HG02943 (cell line): ENCODE results near the gene NCS1.

Experiments used
- ATAC-seq: cut with Tn5 transposase; IDR thresholded peaks from one replicate; pipeline ENCODE4 v1.9.1; 2021; ENCODE audit warnings: mild to moderate bottlenecking, low read depth, moderate library complexity; ENCODE audit not compliant: unreplicated experiment

NCS1 gene

GRCh38 chr9:130209422-130209821 is 37.2 kb downstream of the NCS1 start:
- ATAC-seq = no peak

DNA sequence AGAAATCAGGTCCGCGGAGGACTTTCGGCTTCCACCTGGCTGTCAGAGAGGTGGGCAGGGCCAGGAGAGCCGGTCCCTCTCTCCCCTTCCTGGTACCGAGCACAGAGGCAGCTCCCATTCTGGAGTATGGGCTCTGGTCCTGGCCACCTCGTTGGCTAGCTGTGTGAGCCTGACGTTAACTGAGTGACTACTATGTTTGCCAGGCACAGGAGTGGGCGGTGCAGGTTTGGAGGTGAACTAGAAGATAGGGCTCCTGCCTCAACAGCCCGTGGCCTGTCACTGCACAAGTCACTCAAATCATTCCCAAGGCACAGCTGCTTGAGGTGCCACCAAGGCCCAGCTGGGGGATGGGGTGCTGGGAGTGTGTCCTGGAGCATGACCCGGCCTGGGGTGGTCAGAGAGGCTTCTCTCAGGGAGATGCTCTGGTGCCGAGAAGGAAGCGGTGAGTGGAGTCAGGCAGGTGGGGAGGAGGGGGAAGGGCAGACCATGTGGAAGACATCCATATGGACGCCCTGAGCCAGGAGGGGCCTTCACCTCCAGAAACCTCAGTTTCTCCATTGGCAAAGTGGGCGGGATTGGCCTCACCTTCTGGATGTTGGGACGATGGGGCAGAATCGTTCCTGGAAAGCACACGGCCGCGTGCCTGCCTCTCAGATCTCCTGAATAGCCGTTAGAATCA is 39.5 kb downstream of the NCS1 start:
- ATAC-seq = no peak

GRCh38 chr9:130212543-130213297 is 40.5 kb downstream of the NCS1 start:
- ATAC-seq = no peak

- ATAC-seq = no peak
These were observed 41.9 kb downstream of the NCS1 start for GRCh38 chr9:130213911-130214761.

DNA sequence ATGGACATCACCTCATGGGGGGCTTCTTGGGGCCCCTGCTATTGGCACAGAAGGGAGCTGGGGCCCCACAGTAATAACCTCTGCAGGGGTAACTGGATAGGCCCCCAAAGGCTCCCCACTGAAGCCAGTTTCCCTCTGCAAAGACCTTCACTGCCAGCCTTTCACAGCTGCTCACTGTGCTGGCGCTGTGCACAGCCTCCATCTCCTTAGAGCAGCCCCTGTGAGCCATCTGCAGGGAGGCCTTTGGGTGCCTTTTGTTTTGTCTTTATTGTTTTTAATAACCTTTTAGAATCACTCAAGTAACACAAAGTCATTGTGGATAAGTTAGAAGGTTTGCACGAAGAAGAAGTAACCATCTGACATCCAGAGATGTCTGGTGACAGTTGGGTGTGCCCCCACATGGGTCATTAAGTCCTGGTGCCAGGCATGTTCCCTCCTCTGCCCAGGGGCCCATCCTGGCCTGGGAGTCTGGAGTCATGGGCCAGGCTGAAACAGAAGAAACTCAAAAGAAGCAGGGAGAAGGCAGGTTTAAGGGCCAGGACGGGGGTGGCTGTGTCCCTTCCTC is 42.7 kb downstream of the NCS1 start:
- no peak for ATAC-seq

DNA sequence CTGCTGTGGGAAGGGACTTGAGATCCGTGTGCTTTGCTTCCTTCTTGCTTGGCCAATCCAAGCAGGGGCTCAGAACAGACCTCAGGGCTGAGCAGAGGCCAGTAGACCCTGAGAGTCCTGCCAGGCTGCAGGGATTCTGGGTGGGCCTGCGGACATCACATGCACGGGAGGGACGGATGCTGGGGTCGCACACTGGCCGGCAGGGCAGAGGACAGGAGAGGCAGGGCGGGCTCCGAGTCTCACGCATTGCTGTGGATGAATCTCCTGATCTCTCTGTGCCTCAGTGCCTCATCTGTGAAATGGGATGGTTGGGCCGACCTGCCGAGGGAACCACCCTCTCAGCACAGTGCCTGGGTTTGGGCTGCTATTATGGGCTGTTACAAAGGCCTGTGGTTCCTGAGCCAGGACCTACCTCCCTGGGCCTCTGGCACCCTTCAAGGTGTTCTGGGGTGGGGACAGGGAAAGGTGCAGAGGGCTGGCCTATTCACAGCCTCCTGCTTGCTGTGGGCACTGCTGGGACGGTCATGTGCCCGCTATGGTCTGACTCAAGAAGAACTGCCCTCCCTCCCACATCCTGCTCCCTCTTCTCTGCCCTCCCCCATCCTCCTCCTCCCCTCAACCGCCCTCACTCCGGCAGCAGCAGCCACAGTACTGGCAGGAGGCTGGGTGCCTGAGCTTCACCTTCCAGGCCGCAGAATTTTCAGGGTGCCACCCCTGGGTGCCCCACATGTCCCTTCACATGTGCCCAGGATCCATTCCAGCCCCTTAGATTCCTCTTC is 43.3 kb downstream of the NCS1 start:
- no peak for ATAC-seq

DNA sequence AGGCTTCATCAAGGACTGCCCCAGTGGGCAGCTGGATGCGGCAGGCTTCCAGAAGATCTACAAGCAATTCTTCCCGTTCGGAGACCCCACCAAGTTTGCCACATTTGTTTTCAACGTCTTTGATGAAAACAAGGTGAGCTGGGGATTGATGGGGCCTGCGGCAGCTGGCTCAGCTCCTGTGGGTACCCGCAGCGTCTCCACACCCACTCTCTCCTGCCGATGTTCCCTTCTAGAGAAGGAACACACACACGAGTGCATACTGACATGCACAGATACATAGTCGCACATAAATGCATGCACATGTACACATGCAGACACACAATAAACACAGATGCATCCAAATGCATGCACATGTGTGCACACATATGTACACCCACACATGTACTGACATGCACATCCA is 45.6 kb downstream of the NCS1 start:
- ATAC-seq = no peak

GRCh38 chr9:130219661-130220096 is 47.5 kb downstream of the NCS1 start:
- no peak for ATAC-seq

GRCh38 chr9:130220352-130220751 is 48.1 kb downstream of the NCS1 start:
- no peak for ATAC-seq

DNA sequence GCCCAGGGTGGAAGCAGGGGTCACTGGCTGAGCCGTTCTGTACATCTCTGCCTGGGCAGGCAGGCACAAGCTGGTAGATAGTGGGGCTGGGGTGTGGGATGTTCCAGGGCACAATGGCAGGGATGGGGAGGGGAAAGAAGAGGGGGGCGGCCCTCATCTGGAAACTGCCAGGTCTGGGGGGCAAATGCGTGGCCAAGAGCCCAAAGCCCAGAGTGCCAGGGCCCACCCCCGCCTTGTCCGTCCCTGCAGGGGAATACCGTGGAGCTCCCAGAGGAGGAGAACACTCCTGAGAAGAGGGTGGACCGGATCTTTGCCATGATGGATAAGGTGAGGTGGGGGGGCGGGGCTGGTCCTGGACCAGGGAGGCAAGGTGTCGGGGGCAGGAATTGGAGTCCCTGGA is 50.6 kb downstream of the NCS1 start:
- ATAC-seq = no peak

GRCh38 chr9:130225071-130225470 is 52.9 kb downstream of the NCS1 start:
- no peak for ATAC-seq

- no peak for ATAC-seq
These were observed 53.4 kb downstream of the NCS1 start for GRCh38 chr9:130225586-130225985.

GRCh38 chr9:130226112-130226511 is 53.9 kb downstream of the NCS1 start:
- no peak for ATAC-seq

- no peak for ATAC-seq
These were observed 55.6 kb downstream of the NCS1 start for GRCh38 chr9:130227833-130228232.

- no peak for ATAC-seq
These were observed 57.6 kb downstream of the NCS1 start for GRCh38 chr9:130229759-130230158.

GRCh38 chr9:130230631-130231030 is 58.4 kb downstream of the NCS1 start:
- ATAC-seq = no peak

DNA sequence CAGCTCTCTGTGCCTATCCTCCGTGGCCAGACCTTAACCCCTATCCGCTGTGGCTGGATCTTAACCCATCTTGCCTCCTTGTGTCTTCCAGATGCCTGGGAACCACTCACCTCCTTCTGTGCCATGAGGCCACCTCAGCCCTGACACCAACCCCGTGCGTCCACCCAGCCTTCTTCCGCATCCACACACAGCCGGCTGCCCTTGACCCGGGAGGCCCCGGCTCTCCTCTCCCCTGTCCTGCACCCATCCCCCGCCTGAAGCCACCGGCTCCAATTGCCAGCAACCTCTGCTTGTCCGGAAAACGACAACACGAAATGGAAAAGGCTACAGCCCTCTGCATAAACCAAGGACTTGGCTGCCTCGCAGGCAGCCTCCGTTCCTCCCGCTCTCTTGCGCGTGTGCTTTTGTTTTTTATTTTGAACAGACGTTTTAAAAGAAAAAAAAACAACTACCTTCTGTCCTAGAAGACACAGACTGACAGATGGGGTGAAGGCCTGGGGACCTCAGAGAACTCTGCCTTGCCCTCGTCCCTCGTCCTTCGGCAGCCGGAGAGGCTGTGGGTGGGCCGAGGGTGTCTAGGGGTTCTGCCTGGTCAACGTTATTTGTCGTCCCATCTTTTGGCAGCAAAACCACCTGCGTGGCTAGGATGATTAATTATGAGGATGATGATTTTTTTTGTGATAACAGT is 60.8 kb downstream of the NCS1 start:
- no peak for ATAC-seq

DNA sequence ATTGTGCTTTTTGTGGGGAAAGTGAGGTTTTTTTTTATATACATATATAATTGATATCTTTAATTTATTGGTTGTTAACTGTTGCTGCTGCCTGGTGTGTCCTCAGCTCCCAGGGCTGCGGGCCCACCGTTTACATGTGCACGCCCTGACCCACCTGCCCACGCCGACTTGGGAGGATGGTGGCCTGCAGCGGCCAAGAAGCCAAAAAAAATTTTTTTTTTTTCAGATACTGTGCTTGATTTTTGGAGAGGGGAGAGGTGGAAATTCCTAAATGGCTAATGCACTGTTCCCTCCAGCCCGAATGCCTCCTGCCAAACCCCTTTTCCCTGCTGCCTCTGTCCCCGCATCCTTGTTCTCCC is 61.4 kb downstream of the NCS1 start:
- no peak for ATAC-seq

- no peak for ATAC-seq
These were observed 62.4 kb downstream of the NCS1 start for GRCh38 chr9:130234340-130235260.
